GM18868 (cell line): ENCODE measurements around the gene SLC16A6.
"Not testable (repeated sequence)": the region's sequence is repeated elsewhere in the genome, so short reads cannot be mapped to it uniquely, and the experiment has no call there.

Experiments
- ATAC-seq: cut with Tn5 transposase; IDR thresholded peaks from one replicate; pipeline ENCODE4 v1.9.1; 2021; ENCODE audit warnings: mild to moderate bottlenecking, moderate library complexity; ENCODE audit not compliant: unreplicated experiment

The SLC16A6 gene

GRCh38 chr17:68314916-68315535, 24.1 kb upstream of the SLC16A6 start:
- ATAC-seq, result no peak

GRCh38 chr17:68310152-68310551, 19.2 kb upstream of the SLC16A6 start:
- ATAC-seq, result no peak

DNA sequence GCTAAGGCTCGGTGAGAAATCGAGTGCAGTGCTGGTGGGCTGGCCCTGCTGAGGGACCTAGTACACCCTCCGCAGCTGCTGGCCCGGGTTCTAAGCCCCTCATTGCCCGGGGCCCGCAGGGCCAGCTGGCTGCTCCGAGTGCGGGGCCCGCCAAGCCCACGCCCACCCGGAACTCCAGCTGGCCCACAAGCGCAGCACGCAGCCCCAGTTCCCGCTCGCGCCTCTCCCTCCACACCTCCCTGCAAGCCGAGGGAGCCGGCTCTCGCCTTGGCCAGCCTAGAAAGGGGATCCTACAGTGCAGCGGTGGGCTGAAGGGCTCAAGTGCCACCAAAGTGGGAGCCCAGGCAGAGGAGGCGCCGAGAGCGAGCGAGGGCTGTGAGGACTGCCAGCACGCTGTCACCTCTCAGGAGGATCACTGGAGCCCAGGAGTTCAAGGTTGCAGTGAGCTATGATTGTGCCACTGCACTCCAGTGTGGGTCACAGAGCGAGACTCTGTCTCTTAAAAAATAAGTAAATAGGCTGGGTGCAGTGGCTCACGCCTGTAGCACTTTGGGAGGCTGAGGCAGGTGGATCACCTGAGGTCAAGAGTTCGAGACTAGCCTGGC, 18.2 kb upstream of the SLC16A6 start:
- not testable (repeated sequence) for ATAC-seq

DNA sequence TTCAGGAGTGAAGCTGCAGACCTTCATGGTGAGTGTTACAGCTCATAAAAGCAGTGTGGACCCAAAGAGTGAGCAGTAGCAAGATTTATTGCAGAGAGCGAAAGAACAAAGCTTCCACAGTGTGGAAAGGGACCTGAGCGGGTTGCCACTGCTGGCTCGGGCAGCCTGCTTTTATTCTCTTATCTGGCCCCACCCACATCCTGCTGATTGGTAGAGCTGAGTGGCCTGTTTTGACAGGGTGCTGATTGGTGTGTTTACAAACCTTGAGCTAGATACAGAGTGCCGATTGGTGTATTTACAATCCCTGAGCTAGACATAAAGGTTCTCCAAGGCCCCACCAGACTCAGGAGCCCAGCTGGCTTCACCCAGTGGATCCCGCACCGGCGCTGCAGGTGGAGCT, 17.6 kb upstream of the SLC16A6 start:
- ATAC-seq, result not testable (repeated sequence)

DNA sequence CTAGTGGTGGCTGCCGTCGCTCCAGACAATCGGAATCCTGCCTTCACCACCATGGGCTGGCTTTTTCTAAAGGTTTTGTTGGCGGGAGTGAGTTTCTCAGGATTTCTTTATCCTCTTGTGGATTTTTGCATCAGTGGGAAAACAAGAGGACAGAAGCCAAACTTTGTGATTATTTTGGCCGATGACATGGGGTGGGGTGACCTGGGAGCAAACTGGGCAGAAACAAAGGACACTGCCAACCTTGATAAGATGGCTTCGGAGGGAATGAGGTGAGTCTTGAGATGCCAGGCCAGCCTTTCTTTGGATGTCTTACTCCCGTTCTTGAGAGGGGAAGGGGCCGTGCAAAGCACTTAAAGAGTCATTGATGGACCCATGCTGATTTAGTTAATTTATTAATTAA, 16.5 kb upstream of the SLC16A6 start:
- ATAC-seq, result no peak

GRCh38 chr17:68306819-68307218, 15.9 kb upstream of the SLC16A6 start:
- no peak for ATAC-seq

GRCh38 chr17:68305142-68305541, 14.2 kb upstream of the SLC16A6 start:
- no peak for ATAC-seq

GRCh38 chr17:68304706-68305105, 13.8 kb upstream of the SLC16A6 start:
- ATAC-seq, result no peak

GRCh38 chr17:68302666-68303065, 11.7 kb upstream of the SLC16A6 start:
- no peak for ATAC-seq

GRCh38 chr17:68302066-68302564, 11.2 kb upstream of the SLC16A6 start:
- ATAC-seq, result no peak

GRCh38 chr17:68301438-68301959, 10.6 kb upstream of the SLC16A6 start:
- no peak for ATAC-seq

- ATAC-seq, result no peak
These were observed 8.9 kb upstream of the SLC16A6 start for GRCh38 chr17:68299817-68300216.

DNA sequence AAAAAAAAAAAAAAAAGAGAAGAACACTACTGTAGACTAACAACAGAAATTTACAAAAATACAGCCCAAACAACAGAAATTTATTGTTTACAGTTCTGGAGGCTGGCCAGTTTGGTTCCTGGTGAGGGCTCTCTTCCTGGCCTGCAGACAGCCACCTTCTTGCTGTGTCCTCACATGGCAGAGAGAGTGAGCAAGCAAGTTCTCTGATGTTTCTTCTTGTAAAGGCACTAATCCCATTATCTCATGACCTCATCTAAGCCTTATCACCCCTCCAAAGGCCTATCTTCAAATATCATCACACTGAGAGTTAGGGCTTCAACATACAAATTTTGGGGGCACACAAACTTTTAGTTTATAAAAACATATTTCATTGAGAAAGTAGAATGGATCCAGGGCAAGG, 7.7 kb upstream of the SLC16A6 start:
- no peak for ATAC-seq

DNA sequence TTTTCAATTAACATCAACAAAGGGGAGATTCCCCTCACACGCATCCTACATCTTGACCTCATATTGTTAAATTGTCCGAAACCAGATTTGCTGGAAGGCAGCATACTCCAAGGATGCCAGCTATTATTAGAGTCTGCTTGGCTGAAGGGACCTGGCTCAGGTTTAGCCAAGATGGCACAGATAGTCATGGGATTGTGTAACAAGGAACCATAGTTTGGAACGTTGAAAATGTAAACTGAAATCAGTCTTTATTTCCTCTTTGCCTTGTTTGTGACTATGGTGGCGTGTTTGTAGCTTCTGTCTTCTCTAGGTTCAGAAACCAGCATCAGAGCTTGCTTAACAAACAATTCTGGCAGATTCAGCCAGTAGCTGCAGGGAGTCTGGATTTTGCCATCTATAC, 6.3 kb upstream of the SLC16A6 start:
- no peak for ATAC-seq

- no peak for ATAC-seq
These were observed 5.6 kb upstream of the SLC16A6 start for GRCh38 chr17:68296217-68297191.

- no peak for ATAC-seq
These were observed 4.2 kb upstream of the SLC16A6 start for GRCh38 chr17:68295086-68295485.

DNA sequence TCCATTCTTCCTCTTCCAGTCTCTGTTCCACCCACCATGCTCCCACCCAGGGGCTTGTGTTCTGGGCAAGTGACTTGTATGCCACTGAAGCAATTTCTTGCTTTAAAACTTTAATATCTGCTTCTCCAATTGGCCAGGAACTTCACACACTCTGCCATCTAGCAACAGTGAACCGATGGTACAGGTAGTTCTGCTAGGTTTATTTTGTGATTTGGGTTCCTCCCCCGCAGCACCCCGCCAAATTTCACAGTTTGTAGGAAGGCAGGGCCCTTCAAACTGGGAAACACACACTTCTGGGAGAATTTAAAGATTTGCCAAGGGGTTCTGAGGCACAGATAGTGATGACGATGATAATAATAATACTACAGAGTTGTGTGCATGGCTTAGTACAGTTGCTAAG, 3.7 kb upstream of the SLC16A6 start:
- no peak for ATAC-seq

DNA sequence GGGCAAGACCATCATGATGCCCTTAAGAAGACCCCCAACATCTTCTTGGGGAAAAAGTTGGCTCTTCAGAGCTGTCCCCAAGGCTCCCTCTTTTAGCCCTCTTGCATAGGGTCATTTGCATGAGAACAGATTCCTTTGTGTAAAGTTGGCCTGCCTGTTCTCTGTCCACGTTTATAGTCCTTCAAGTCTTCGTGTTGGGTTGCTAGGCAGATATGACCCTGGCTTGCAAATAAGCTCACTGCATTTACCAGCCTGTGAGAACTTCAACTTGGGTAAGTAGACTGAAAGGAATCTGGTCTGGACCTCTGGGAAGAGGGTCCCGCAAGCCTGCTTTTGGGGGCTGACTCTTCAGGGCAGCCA, 3.2 kb upstream of the SLC16A6 start:
- ATAC-seq, result no peak

- no peak for ATAC-seq
These were observed 2.7 kb upstream of the SLC16A6 start for GRCh38 chr17:68293490-68294195.

DNA sequence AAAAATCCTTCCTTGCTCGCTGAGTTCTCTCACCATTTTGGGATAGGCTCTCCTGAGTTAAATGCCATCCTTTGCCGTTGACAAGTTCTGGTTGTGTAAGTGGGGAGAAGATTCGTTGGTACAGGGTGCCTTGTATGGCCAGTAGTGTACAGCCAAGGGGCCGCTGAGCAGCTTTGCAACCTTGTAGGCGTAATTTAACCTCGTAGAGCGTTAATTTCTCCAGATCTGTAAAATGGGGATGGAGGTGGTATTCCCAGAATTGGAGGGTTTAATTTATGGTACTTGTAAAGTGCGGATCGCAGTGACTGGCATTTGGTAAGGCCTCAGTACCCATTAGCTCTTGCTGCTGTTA, 1.7 kb upstream of the SLC16A6 start:
- no peak for ATAC-seq
